Endodermal cell (in vitro differentiated cells): ENCODE results near the gene ZSCAN26. TPM values are rescaled to one million over a fixed set of nuclear protein-coding genes. Genes with fewer than 3 reads are reported as not detected.

Source experiments
- DNase-seq: peaks from one replicate; pipeline ENCODE4 v3.0.0-alpha.2; 2017
- H3K27ac ChIP-seq: 2 replicates; pipeline ENCODE4 v1.5.1; 2013; ENCODE audit warnings: mild to moderate bottlenecking, low read depth, low read length, moderate library complexity
- H3K27me3 ChIP-seq: 2 replicates; pipeline ENCODE4 v1.6.1; 2013; ENCODE audit warnings: mild to moderate bottlenecking, low read length, moderate library complexity; ENCODE audit not compliant: insufficient read depth, control insufficient read depth, poor library complexity, severe bottlenecking
- H3K36me3 ChIP-seq: 2 replicates; pipeline ENCODE4 v1.7.0; 2013; ENCODE audit warnings: mild to moderate bottlenecking, low read length, moderate library complexity; ENCODE audit not compliant: control insufficient read depth, insufficient read depth
- H3K4me1 ChIP-seq: one replicate; pipeline ENCODE4 v1.7.0; 2013; ENCODE audit warnings: low read length; ENCODE audit not compliant: control insufficient read depth, insufficient read depth
- H3K4me3 ChIP-seq: 2 replicates; pipeline ENCODE4 v1.5.1; 2013; ENCODE audit warnings: mild to moderate bottlenecking, low read length, moderate library complexity
- H3K9ac ChIP-seq: 2 replicates; pipeline ENCODE4 v1.6.1; 2013; ENCODE audit warnings: mild to moderate bottlenecking, low read length, moderate library complexity; ENCODE audit not compliant: poor library complexity, severe bottlenecking; ENCODE audit errors: extremely low read depth
- H3K9me3 ChIP-seq: 2 replicates; pipeline ENCODE4 v1.6.1; 2013; ENCODE audit warnings: mild to moderate bottlenecking, low read length, moderate library complexity; ENCODE audit not compliant: control insufficient read depth
- H3K27ac Mint-ChIP-seq: 2 replicates; pipeline ENCODE4 v1.8.0; 2020; ENCODE audit warnings: mixed read lengths
- H3K27me3 Mint-ChIP-seq: 2 replicates; pipeline ENCODE4 v1.8.0; 2021; ENCODE audit warnings: mild to moderate bottlenecking, mixed read lengths; ENCODE audit not compliant: insufficient read depth
- H3K36me3 Mint-ChIP-seq: 2 replicates; pipeline ENCODE4 v1.8.0; 2020; ENCODE audit warnings: low read depth, mixed read lengths
- H3K4me1 Mint-ChIP-seq: 2 replicates; pipeline ENCODE4 v1.8.0; 2020; ENCODE audit warnings: mixed read lengths
- H3K4me3 Mint-ChIP-seq: 2 replicates; pipeline ENCODE4 v1.8.0; 2020; ENCODE audit warnings: mild to moderate bottlenecking, moderate library complexity, mixed read lengths
- H3K9me3 Mint-ChIP-seq: 2 replicates; pipeline ENCODE4 v1.8.0; 2020; ENCODE audit warnings: mild to moderate bottlenecking, mixed read lengths
- WGBS, 2 experiments: methylation state at CpG; one replicate each; pipeline versions ENCODE4 v1.1.5 to v1.1.7; 2013; ENCODE audit warnings: missing lambda C conversion rate in 2 of 2, mixed read lengths in 1 of 2; ENCODE audit not compliant: insufficient coverage in 1 of 2, insufficient read length in 1 of 2; 5-methylcytosine and 5-hydroxymethylcytosine counted together
- total RNA-seq, 2 donors: library from RNA; stranded (reverse); fragmentation: NEBNext Ultra II Directional in 1 of 2; extraction: Animal tissue kit (Norgen Biotek cat#: 25700) in 1 of 2; gene quantifications; 2 replicates in 1 of 2; 3 replicates in 1 of 2; pipeline ENCODE4 v1.2.1, GENCODE V29; 2021
- TF ChIP-seq, protein P1 (sequence below): fragments of 200-600 bp; sonication (generic); conservative IDR thresholded peaks from 2 replicates; pipeline ENCODE4 v1.5.0; 2021; ENCODE audit warnings: antibody characterized with exemption, mild to moderate bottlenecking

Gene ZSCAN26
- total RNA-seq, 2 donors from 2014 or later = 10.9 to 18.9 TPM

DNA sequence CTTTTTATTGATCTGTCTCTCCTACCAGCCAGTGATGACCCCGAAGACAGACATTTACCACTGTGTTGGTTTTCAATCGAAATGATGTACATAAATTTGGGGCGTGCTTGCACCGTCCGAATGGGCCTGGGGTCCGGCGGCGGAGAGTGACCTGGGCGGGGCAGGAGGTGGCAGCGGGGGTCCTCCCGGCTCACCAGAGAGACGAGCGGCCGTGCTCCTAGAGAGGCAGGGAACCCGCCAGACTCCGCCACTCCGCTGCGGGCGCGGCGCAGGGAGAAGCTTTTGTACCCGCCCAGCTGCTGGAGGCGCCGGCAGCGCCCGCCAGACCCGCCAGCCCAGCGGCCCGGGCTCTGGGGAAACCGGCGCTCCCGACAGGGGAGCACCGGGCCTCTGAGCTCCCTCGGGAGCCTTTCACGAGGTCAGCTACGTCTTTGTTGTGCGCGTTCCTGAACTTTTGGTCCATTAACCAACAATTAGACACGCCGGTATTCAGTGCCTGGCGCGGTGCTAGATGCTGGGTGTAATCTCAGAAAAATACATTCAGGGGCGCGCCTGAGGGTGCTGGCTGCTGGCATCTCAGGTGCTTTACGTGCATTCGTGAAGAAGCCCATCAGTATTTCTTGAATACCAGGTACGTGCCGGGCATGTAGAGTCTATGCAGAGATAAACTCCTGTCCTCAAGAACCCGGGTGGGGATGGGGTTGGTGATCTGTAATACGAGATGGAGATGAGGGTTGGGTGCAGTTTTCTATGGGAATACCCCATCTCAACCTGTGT is 14.5 kb downstream of the ZSCAN26 start, which contains the start of gene PGBD1:
PGBD1 (plus strand) TSS at position 285 of the 777 bp plus-strand sequence. CDS start 2,242 bp downstream, outside the sequence.
- Mint-ChIP-seq H3K4me1 (peaks cover 12% of the 10 kb centered on the region), H3K4me3 (peak within 1 kb of the TSS; percentile 86), H3K27me3 (peaks cover 2% of the 10 kb centered on the region), H3K36me3 (peaks cover 39% of the 10 kb centered on the region), H3K9me3 (no peaks in the 10 kb centered on the region), H3K27ac (peak within 1 kb of the TSS; percentile 19)
- Histone ChIP-seq H3K4me1 (no peaks in the 10 kb centered on the region), H3K27me3 (peaks cover 14% of the 10 kb centered on the region), H3K9me3 (no peaks in the 10 kb centered on the region), H3K36me3 (peaks cover 33% of the 10 kb centered on the region), H3K4me3 (peak within 1 kb of the TSS; percentile 99), H3K9ac (peak within 1 kb of the TSS; percentile 69), H3K27ac (no peak within 1 kb of the TSS)
- DNase-seq = peak; percentile 93
- TF ChIP-seq, protein P1, sequence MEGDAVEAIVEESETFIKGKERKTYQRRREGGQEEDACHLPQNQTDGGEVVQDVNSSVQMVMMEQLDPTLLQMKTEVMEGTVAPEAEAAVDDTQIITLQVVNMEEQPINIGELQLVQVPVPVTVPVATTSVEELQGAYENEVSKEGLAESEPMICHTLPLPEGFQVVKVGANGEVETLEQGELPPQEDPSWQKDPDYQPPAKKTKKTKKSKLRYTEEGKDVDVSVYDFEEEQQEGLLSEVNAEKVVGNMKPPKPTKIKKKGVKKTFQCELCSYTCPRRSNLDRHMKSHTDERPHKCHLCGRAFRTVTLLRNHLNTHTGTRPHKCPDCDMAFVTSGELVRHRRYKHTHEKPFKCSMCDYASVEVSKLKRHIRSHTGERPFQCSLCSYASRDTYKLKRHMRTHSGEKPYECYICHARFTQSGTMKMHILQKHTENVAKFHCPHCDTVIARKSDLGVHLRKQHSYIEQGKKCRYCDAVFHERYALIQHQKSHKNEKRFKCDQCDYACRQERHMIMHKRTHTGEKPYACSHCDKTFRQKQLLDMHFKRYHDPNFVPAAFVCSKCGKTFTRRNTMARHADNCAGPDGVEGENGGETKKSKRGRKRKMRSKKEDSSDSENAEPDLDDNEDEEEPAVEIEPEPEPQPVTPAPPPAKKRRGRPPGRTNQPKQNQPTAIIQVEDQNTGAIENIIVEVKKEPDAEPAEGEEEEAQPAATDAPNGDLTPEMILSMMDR = no peak
- WGBS, 2 experiments = 0 to 1% methylated on average over 12 to 50 of the region's 50 CpGs

DNA sequence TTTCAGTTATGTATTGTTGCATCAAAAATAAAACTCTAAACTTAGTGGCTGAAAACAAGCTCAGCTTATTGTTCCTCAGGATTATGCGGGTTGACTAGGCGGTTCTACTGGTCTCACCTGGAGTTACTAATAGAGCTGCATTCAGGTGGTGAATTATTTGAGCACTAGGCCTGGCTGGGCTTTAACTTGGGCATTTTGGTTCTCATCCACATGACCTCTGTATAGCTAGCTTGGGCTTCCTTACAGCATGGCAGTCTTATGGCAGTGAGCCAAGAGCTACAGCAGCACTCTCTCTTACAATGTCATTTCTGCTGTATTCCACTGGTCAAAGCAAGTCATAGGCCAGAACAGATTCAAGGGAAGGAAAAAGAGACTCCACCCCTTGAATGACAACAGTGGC is 16.0 kb downstream of the ZSCAN26 start:
- H3K4me1 ChIP-seq = no peaks in the 10 kb centered on the region
- H3K36me3 ChIP-seq = peaks cover 38% of the 10 kb centered on the region
- peaks cover 39% of the 10 kb centered on the region for H3K36me3 Mint-ChIP-seq
- peaks cover 2% of the 10 kb centered on the region for H3K27me3 Mint-ChIP-seq
- no peaks in the 10 kb centered on the region for H3K9me3 Mint-ChIP-seq
- H3K9me3 ChIP-seq = no peaks in the 10 kb centered on the region
- no peak overlapping the region for H3K27ac Mint-ChIP-seq
- peaks cover 9% of the 10 kb centered on the region for H3K27me3 ChIP-seq
- H3K4me3 Mint-ChIP-seq = peak overlapping the region; percentile 86
- H3K9ac ChIP-seq = no peak overlapping the region
- H3K4me1 Mint-ChIP-seq = peaks cover 12% of the 10 kb centered on the region
- TF ChIP-seq, protein P1 = no peak
- WGBS, 2 experiments = 94 to 95% methylated on average over 2 of the region's 2 CpGs
- H3K27ac ChIP-seq = no peak overlapping the region
- no peak for DNase-seq
- peak overlapping the region; percentile 99 for H3K4me3 ChIP-seq

DNA sequence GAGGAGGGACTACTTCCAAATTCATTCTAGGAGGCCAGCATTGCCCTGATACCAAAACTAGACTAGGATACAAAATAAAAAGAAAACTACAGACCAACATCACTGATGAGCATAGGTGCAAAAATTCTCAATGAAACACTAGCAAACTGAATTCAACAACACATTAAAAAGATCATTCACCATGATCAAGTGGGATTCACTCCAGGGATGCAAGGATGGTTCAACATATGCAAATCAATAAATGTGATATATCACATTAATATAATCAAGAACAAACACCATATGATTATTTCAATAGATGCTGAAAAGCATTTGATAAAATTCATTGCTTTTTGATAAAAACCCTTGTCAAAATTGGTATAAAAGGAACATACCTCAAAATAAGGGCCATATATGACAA is 24.6 kb downstream of the ZSCAN26 start:
- peaks cover 53% of the 10 kb centered on the region for H3K36me3 Mint-ChIP-seq
- no peaks in the 10 kb centered on the region for H3K27me3 ChIP-seq
- peaks cover 13% of the 10 kb centered on the region for H3K9me3 ChIP-seq
- no peak for DNase-seq
- H3K4me3 Mint-ChIP-seq = no peak overlapping the region
- H3K27me3 Mint-ChIP-seq = no peaks in the 10 kb centered on the region
- H3K4me1 Mint-ChIP-seq = no peaks in the 10 kb centered on the region
- TF ChIP-seq, protein P1 = no peak
- H3K4me3 ChIP-seq = no peak overlapping the region
- peaks cover 14% of the 10 kb centered on the region for H3K9me3 Mint-ChIP-seq
- no peak overlapping the region for H3K27ac Mint-ChIP-seq
- peaks cover 3% of the 10 kb centered on the region for H3K4me1 ChIP-seq
- no peak overlapping the region for H3K27ac ChIP-seq
- H3K9ac ChIP-seq = no peak overlapping the region
- H3K36me3 ChIP-seq = peaks cover 37% of the 10 kb centered on the region
